ENCODE measurements around the gene JARID2. TPM values are rescaled to one million over a fixed set of nuclear protein-coding genes. Genes with fewer than 3 reads are reported as not detected.
A peak's percentile ranks its signal among the peaks of the same experiment; 100 is the strongest.

JARID2 gene
- total RNA-seq, 1 experiment from 2014 or later: 180 TPM

GRCh38 chr6:15292721-15293302, 46.9 kb downstream of the JARID2 start:
- no peak for DNase-seq (ENCODE audit: low spot score)
- Mint-ChIP-seq H3K27ac (peak overlapping the region; percentile 67; the same call in 1 of the 2 replicates), H3K4me1 (peaks cover 84% of the 10 kb centered on the region), H3K36me3 (peaks cover 12% of the 10 kb centered on the region), H3K27me3 (ENCODE audit: low read depth) (no peaks in the 10 kb centered on the region), H3K4me3 (no peak overlapping the region), H3K9me3 (no peaks in the 10 kb centered on the region)
- POLR2A ChIA-PET: no interaction called here
- TF ChIP-seq, protein P1, sequence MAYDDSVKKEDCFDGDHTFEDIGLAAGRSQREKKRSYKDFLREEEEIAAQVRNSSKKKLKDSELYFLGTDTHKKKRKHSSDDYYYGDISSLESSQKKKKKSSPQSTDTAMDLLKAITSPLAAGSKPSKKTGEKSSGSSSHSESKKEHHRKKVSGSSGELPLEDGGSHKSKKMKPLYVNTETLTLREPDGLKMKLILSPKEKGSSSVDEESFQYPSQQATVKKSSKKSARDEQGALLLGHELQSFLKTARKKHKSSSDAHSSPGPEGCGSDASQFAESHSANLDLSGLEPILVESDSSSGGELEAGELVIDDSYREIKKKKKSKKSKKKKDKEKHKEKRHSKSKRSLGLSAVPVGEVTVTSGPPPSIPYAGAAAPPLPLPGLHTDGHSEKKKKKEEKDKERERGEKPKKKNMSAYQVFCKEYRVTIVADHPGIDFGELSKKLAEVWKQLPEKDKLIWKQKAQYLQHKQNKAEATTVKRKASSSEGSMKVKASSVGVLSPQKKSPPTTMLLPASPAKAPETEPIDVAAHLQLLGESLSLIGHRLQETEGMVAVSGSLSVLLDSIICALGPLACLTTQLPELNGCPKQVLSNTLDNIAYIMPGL (CRISPR knock-in tag; IDR thresholded peaks at IDR 0.05): no peak
- TF ChIP-seq, protein P2, sequence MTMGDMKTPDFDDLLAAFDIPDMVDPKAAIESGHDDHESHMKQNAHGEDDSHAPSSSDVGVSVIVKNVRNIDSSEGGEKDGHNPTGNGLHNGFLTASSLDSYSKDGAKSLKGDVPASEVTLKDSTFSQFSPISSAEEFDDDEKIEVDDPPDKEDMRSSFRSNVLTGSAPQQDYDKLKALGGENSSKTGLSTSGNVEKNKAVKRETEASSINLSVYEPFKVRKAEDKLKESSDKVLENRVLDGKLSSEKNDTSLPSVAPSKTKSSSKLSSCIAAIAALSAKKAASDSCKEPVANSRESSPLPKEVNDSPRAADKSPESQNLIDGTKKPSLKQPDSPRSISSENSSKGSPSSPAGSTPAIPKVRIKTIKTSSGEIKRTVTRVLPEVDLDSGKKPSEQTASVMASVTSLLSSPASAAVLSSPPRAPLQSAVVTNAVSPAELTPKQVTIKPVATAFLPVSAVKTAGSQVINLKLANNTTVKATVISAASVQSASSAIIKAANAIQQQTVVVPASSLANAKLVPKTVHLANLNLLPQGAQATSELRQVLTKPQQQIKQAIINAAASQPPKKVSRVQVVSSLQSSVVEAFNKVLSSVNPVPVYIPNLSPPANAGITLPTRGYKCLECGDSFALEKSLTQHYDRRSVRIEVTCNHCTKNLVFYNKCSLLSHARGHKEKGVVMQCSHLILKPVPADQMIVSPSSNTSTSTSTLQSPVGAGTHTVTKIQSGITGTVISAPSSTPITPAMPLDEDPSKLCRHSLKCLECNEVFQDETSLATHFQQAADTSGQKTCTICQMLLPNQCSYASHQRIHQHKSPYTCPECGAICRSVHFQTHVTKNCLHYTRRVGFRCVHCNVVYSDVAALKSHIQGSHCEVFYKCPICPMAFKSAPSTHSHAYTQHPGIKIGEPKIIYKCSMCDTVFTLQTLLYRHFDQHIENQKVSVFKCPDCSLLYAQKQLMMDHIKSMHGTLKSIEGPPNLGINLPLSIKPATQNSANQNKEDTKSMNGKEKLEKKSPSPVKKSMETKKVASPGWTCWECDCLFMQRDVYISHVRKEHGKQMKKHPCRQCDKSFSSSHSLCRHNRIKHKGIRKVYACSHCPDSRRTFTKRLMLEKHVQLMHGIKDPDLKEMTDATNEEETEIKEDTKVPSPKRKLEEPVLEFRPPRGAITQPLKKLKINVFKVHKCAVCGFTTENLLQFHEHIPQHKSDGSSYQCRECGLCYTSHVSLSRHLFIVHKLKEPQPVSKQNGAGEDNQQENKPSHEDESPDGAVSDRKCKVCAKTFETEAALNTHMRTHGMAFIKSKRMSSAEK (CRISPR knock-in tag; IDR thresholded peaks at IDR 0.05; ENCODE audit: borderline replicate concordance): no peak
- TF ChIP-seq EMX1 (CRISPR knock-in tag; IDR thresholded peaks at IDR 0.05) (no peak), ZNF138 (CRISPR knock-in tag; conservative IDR thresholded peaks at IDR 0.05) (no peak), JAZF1 (CRISPR knock-in tag; IDR thresholded peaks at IDR 0.05) (no peak), SMAD4 (CRISPR knock-in tag; IDR thresholded peaks at IDR 0.05) (no peak), GTF2I (CRISPR knock-in tag; conservative IDR thresholded peaks at IDR 0.05) (no peak), KAT7 (CRISPR knock-in tag; IDR thresholded peaks at IDR 0.05; ENCODE audit: borderline replicate concordance) (no peak)
- CTCF ChIA-PET: no interaction called here
- ATAC-seq: no peak

- Mint-ChIP-seq H3K36me3 (peaks cover 11% of the 10 kb centered on the region), H3K27me3 (ENCODE audit: low read depth) (no peaks in the 10 kb centered on the region), H3K4me1 (peaks cover 83% of the 10 kb centered on the region), H3K4me3 (no peak overlapping the region), H3K27ac (peak overlapping the region; percentile 28; the same call in 1 of the 2 replicates), H3K9me3 (no peaks in the 10 kb centered on the region)
- no peak for ATAC-seq
- POLR2A ChIA-PET: no interaction called here
- no peak for DNase-seq (ENCODE audit: low spot score)
- CTCF ChIA-PET: no interaction called here
- TF ChIP-seq, protein P3, sequence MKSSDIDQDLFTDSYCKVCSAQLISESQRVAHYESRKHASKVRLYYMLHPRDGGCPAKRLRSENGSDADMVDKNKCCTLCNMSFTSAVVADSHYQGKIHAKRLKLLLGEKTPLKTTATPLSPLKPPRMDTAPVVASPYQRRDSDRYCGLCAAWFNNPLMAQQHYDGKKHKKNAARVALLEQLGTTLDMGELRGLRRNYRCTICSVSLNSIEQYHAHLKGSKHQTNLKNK (CRISPR knock-in tag; IDR thresholded peaks at IDR 0.05): no peak
- TF ChIP-seq ZNF121 (CRISPR knock-in tag; IDR thresholded peaks at IDR 0.05) (no peak), CREM (CRISPR knock-in tag; IDR thresholded peaks at IDR 0.05) (no peak), NR3C1 (CRISPR knock-in tag; conservative IDR thresholded peaks at IDR 0.05; ENCODE audit: low read depth) (no peak), SMAD3 (CRISPR knock-in tag; IDR thresholded peaks at IDR 0.05; ENCODE audit: borderline replicate concordance) (no peak), USF1 (CRISPR knock-in tag; IDR thresholded peaks at IDR 0.05) (no peak), JUN (CRISPR knock-in tag; IDR thresholded peaks at IDR 0.05) (no peak), MXD4 (CRISPR knock-in tag; IDR thresholded peaks at IDR 0.05; ENCODE audit: borderline replicate concordance) (no peak), PRDM15 (CRISPR knock-in tag; IDR thresholded peaks at IDR 0.05) (no peak), SP1 (CRISPR knock-in tag; conservative IDR thresholded peaks at IDR 0.05) (no peak)
- TF ChIP-seq, protein P4, sequence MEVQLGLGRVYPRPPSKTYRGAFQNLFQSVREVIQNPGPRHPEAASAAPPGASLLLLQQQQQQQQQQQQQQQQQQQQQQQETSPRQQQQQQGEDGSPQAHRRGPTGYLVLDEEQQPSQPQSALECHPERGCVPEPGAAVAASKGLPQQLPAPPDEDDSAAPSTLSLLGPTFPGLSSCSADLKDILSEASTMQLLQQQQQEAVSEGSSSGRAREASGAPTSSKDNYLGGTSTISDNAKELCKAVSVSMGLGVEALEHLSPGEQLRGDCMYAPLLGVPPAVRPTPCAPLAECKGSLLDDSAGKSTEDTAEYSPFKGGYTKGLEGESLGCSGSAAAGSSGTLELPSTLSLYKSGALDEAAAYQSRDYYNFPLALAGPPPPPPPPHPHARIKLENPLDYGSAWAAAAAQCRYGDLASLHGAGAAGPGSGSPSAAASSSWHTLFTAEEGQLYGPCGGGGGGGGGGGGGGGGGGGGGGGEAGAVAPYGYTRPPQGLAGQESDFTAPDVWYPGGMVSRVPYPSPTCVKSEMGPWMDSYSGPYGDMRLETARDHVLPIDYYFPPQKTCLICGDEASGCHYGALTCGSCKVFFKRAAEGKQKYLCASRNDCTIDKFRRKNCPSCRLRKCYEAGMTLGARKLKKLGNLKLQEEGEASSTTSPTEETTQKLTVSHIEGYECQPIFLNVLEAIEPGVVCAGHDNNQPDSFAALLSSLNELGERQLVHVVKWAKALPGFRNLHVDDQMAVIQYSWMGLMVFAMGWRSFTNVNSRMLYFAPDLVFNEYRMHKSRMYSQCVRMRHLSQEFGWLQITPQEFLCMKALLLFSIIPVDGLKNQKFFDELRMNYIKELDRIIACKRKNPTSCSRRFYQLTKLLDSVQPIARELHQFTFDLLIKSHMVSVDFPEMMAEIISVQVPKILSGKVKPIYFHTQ (CRISPR knock-in tag; IDR thresholded peaks at IDR 0.05): no peak
- TF ChIP-seq, protein P5, sequence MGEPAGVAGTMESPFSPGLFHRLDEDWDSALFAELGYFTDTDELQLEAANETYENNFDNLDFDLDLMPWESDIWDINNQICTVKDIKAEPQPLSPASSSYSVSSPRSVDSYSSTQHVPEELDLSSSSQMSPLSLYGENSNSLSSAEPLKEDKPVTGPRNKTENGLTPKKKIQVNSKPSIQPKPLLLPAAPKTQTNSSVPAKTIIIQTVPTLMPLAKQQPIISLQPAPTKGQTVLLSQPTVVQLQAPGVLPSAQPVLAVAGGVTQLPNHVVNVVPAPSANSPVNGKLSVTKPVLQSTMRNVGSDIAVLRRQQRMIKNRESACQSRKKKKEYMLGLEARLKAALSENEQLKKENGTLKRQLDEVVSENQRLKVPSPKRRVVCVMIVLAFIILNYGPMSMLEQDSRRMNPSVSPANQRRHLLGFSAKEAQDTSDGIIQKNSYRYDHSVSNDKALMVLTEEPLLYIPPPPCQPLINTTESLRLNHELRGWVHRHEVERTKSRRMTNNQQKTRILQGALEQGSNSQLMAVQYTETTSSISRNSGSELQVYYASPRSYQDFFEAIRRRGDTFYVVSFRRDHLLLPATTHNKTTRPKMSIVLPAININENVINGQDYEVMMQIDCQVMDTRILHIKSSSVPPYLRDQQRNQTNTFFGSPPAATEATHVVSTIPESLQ (CRISPR knock-in tag; IDR thresholded peaks at IDR 0.05): no peak
Measured at GRCh38 chr6:15293674-15294073, 47.8 kb downstream of the JARID2 start.

Measured in WTC11 (cell line).